Brain microvascular endothelial cell (primary cell): ENCODE results near the gene TNF.

Experiments
- DNase-seq: peaks from one replicate; pipeline ENCODE4 v3.0.0-alpha.2; 2020
- H3K27ac ChIP-seq: fragments of 250-450 bp; sonication (Bioruptor Pico); 2 replicates; pipeline ENCODE4 v1.5.1; 2020; ENCODE audit warnings: mild to moderate bottlenecking, moderate library complexity
- H3K27me3 ChIP-seq: fragments of 250-450 bp; sonication (Bioruptor Pico); replicated peaks from 2 replicates; pipeline ENCODE4 v1.5.1; 2020; ENCODE audit warnings: mild to moderate bottlenecking
- H3K36me3 ChIP-seq: fragments of 250-450 bp; sonication (Bioruptor Pico); replicated peaks from 2 replicates; pipeline ENCODE4 v1.5.1; 2020; ENCODE audit warnings: mild to moderate bottlenecking
- H3K4me3 ChIP-seq: 2 replicates; pipeline ENCODE4 v1.5.1; 2011; ENCODE audit warnings: low read depth, mild to moderate bottlenecking, control low read depth, low read length, moderate library complexity
- CTCF ChIP-seq: IDR thresholded peaks from 2 replicates; pipeline ENCODE4 v1.5.1; 2011; ENCODE audit warnings: low read depth, mild to moderate bottlenecking, moderate library complexity, low read length, control low read depth, inconsistent platforms; ENCODE audit errors: missing control alignments
- in situ Hi-C: cut with HindIII; loops from 2 replicates; pipeline ENCODE4 v1.10.0; 2017; ENCODE audit warnings: low sequenced_read_pairs, low pct_ligation_motif_present

TNF gene

DNA sequence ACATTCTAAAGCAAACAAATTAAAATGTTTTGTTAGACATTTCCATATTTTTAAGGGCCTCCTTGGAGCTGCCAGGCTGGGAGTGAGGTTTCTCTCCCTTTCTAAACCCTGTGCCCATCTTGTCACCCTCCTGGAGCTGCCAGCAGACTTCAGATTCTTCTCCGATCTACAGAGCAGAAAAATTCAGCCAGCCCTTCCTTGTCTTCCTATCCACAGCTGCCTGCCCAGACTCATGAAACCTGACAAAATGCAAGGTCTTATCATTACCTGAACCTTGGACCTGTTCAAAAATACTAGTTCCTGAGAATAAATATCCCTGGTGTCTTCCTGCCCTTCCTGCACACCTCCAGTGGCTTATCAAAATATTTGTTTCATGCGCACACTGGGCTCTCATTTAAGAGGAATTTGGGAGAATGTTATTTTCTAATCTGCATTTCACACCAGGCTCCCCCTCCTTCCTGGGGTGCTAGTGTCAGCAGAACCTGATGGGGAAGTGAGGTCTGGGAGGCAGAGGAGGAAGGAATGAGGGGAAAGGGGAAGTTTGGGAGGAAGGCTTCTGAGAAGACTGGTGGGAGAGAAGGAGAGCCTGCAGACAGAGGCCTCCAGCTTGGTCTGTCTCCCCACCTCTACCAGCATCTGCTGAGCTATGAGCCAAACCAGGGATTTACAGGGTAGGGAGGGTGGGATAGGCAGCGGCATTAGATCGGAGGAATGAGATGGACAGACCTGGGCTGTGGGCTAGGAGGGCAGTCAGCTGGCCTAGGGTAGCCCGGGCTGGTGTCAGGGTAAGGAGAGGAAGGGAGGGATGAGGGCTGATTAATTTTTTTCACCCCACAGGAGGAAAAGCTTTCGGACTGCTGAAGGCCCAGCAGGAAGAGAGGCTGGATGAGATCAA is 39.6 kb downstream of the TNF start, which contains the start of gene AIF1:
TSS of gene AIF1 (plus strand) at position 551 of the 895 bp plus-strand sequence. CDS start at position 647, 96 bp downstream.
- no peak for TF ChIP-seq CTCF
- Histone ChIP-seq H3K27me3 (no peaks in the 10 kb centered on the region), H3K27ac (no peak within 1 kb of the TSS), H3K36me3 (no peaks in the 10 kb centered on the region), H3K4me3 (no peak within 1 kb of the TSS)
- DNase-seq, result no peak
- in situ Hi-C loops, result no loop called here

DNA sequence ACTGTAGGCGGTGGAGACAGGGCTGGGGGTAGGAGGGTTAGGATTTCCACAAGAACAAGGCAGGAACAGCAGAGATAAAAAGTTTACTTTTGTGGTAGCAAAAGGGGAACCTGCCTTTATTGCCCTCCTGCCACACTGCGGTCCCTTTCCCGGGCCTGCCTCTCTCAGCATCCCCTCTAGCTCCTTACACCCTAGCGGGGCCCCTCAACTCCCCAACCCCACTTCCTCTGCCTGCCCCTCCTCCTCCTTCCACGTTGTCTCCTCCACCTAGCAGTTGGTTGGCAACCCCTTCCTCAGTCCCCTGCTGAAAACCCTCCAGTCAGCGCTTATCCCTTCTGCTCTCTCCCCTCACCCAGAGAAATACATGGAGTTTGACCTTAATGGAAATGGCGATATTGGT is 40.4 kb downstream of the TNF start:
- no peak for DNase-seq
- Histone ChIP-seq H3K27me3 (no peaks in the 10 kb centered on the region), H3K27ac (no peak overlapping the region), H3K36me3 (no peaks in the 10 kb centered on the region), H3K4me3 (no peak overlapping the region)
- no peak for TF ChIP-seq CTCF
- in situ Hi-C loops, result no loop called here

DNA sequence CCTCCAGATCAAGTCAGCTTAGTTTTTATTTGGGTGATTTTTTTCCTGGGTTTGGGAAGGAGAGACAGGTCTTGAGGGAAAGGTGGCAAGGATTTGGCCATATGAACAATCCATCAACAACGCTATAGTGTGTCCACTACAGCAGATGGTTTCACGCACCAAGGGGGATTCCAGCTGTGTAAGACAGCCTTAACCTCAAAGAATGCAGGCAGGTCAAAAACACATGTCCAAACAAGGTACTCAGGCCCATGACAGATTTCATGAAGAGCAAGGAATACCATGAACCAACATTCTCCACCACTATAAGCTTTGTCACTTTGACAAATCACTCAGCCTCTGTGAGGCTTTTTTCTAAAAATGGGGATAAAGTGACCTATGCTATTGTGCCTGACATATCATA is 41.6 kb downstream of the TNF start:
- no peak for TF ChIP-seq CTCF
- in situ Hi-C loops, result no loop called here
- no peaks in the 10 kb centered on the region for H3K36me3 ChIP-seq
- H3K4me3 ChIP-seq, result no peak overlapping the region
- no peaks in the 10 kb centered on the region for H3K27me3 ChIP-seq
- DNase-seq, result no peak
- H3K27ac ChIP-seq, result no peak overlapping the region

DNA sequence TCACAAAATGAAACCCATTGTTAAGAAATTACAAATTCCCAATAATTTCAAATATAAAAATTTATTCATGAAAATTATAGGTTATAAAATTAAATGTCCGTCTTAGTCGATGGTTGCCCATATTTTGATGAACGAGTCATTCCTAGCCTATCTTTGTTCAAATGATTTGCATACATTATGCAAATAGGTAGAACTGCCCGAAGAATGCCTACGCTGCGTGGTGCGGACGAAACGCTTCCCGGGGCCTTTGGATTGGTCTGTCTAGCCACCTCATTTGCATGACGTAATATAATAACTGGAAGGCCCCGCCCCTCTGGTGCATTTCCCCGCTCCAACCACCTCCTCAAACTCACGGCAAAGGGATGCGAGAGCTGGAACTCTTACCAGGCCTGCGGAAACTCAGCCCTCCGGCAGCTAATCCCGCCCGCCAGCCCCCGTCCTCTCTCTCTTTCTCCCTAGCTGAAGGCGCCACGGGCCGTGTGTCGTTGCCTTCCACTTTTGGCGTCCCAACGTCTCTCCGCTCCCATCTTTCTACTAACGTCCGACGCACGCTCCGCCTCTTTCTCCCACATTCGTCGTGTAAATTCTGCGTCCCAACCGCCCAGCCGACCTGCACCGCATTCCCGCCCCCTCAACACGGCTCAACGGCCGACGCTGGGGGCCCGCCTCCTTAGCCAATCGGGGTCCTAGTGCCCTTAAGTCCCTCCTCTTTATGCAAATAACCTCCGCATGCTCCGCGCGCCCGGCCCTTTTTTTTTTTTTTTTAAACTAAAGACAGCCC is 44.6 kb downstream of the TNF start:
- in situ Hi-C loops, result no loop called here

GRCh38 chr6:31620586-31621319 is 45.4 kb downstream of the TNF start, which contains the start of gene PRRC2A:
Gene PRRC2A, plus strand, starts transcription at chr6:31620715. Its CDS starts 2,075 bp downstream, at chr6:31622790.
- no peaks in the 10 kb centered on the region for H3K27me3 ChIP-seq
- peak; percentile 46 for DNase-seq
- TF ChIP-seq CTCF, result no peak
- H3K36me3 ChIP-seq, result peaks cover 32% of the 10 kb centered on the region
- peak within 1 kb of the TSS; percentile 93 for H3K27ac ChIP-seq
- peak within 1 kb of the TSS; percentile 94 for H3K4me3 ChIP-seq
- in situ Hi-C loops, result no loop called here

More for the DNA sequence above, 44.6 kb downstream of the TNF start:
- no peak for TF ChIP-seq CTCF
- peak; percentile 98 for DNase-seq
- H3K36me3 ChIP-seq, result peaks cover 24% of the 10 kb centered on the region
- H3K4me3 ChIP-seq, result peak overlapping the region; percentile 74
- H3K27ac ChIP-seq, result peak overlapping the region; percentile 92
- no peaks in the 10 kb centered on the region for H3K27me3 ChIP-seq
